SK-N-MC (cell line): ENCODE results near the gene UTF1.

Experiments
- EZH2 ChIP-seq: fragments of 200-600 bp; sonication (generic); IDR thresholded peaks from one replicate; pipeline ENCODE4 v1.6.1; 2017; ENCODE audit warnings: antibody characterized with exemption
- POLR2AphosphoS5 ChIP-seq: IDR thresholded peaks from 2 replicates; pipeline ENCODE4 v1.6.1; 2012; ENCODE audit warnings: mild to moderate bottlenecking, low read depth, low read length, borderline replicate concordance

GRCh38 chr10:133235265-133235855, 5.3 kb downstream of the UTF1 start:
- TF ChIP-seq POLR2AphosphoS5, result no peak
- TF ChIP-seq EZH2, result no peak
